ENCODE data around the gene PITPNM1.

DNA sequence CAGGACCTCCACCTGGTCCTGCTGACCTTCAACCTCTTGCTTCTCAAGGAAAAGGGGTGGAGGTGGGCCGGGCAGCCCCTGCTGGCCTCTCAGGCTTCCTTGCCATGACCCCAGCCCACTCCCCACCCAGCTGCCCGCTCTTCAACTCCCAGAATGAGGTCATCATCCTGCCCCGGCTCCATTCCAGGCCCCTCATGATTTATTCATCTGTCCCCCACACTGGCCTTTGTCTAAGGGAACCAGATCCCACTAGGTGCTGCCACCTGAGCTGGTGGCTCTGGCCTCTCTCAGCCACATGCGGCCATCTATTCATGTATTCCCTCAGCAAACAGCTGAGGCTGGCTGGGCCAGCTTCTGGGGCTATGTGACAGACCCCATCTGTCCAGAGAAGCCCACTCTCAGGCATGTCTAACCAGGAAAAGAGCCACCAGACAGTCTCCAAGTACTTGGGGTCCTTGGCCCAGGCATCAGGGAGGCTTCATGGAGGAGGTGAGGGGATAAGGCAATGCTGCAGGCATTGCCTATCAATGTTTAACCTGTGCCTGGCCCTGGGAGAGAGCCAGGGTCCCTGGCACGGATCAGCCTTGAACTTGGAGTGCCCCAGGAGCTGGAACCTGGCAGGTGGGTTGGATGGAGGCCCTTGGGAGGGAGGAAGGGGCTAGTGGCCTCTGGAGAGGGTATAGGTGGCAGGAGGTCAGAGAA, 20.3 kb upstream of the PITPNM1 start:
- TF ChIP-seq, protein P1, sequence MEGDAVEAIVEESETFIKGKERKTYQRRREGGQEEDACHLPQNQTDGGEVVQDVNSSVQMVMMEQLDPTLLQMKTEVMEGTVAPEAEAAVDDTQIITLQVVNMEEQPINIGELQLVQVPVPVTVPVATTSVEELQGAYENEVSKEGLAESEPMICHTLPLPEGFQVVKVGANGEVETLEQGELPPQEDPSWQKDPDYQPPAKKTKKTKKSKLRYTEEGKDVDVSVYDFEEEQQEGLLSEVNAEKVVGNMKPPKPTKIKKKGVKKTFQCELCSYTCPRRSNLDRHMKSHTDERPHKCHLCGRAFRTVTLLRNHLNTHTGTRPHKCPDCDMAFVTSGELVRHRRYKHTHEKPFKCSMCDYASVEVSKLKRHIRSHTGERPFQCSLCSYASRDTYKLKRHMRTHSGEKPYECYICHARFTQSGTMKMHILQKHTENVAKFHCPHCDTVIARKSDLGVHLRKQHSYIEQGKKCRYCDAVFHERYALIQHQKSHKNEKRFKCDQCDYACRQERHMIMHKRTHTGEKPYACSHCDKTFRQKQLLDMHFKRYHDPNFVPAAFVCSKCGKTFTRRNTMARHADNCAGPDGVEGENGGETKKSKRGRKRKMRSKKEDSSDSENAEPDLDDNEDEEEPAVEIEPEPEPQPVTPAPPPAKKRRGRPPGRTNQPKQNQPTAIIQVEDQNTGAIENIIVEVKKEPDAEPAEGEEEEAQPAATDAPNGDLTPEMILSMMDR (IDR thresholded peaks at IDR 0.05): no peak
- TF ChIP-seq POLR2A (IDR thresholded peaks at IDR 0.05): no peak

Data from sigmoid colon (tissue), 3 donors.